Mucosa of rectum (tissue), 2 donors: Measurements from ENCODE around the gene BANP.

Source experiments
- H3K27ac ChIP-seq, 2 donors: one replicate each; pipeline ENCODE4 v1.7.0; 2013; ENCODE audit warnings: inconsistent platforms in 2 of 2, low read depth in 2 of 2, low read length in 2 of 2
- H3K27me3 ChIP-seq, 2 donors: one replicate each; pipeline ENCODE4 v1.7.0; 2013; ENCODE audit warnings: low read length in 2 of 2; ENCODE audit not compliant: control insufficient read depth in 2 of 2, insufficient read depth in 2 of 2
- H3K36me3 ChIP-seq, 2 donors: one replicate each; pipeline ENCODE4 v1.7.0; 2013; ENCODE audit warnings: low read length in 2 of 2; ENCODE audit not compliant: control insufficient read depth in 2 of 2, insufficient read depth in 2 of 2
- H3K4me1 ChIP-seq, 2 donors: one replicate each; pipeline ENCODE4 v1.7.0; 2013; ENCODE audit warnings: low read length in 2 of 2, mild to moderate bottlenecking in 1 of 2; ENCODE audit not compliant: control insufficient read depth in 2 of 2, insufficient read depth in 2 of 2
- H3K4me3 ChIP-seq, 2 donors: one replicate each; pipeline ENCODE4 v1.7.0; 2013; ENCODE audit warnings: low read length in 2 of 2
- H3K9ac ChIP-seq, 2 donors: one replicate each; pipeline ENCODE4 v1.7.0; 2013; ENCODE audit warnings: low read length in 2 of 2, low read depth in 1 of 2, mild to moderate bottlenecking in 1 of 2
- H3K9me3 ChIP-seq, 2 donors: one replicate each; pipeline ENCODE4 v1.7.0; 2013; ENCODE audit warnings: low read length in 2 of 2; ENCODE audit not compliant: control insufficient read depth in 2 of 2
- donor health status: healthy.
- donor health status: Normal muscosa, but diverticular disease.

The BANP gene

GRCh38 chr16:88064889-88065746 lies 113.9 kb downstream of the BANP start:
- H3K27ac ChIP-seq: no peak overlapping the region
- peaks cover 0 to 33% of the 10 kb centered on the region in 2 donors for H3K36me3 ChIP-seq
- H3K9ac ChIP-seq: no peak overlapping the region
- H3K4me1 ChIP-seq: no peaks in the 10 kb centered on the region
- H3K4me3 ChIP-seq: no peak overlapping the region
- H3K9me3 ChIP-seq: no peaks in the 10 kb centered on the region
- H3K27me3 ChIP-seq: no peaks in the 10 kb centered on the region

GRCh38 chr16:88065747-88066142 lies 114.5 kb downstream of the BANP start:
- no peaks in the 10 kb centered on the region for H3K27me3 ChIP-seq
- peaks cover 0 to 29% of the 10 kb centered on the region in 2 donors for H3K36me3 ChIP-seq
- H3K4me1 ChIP-seq: no peaks in the 10 kb centered on the region
- H3K4me3 ChIP-seq: no peak overlapping the region
- H3K9me3 ChIP-seq: no peaks in the 10 kb centered on the region
- H3K27ac ChIP-seq: no peak overlapping the region
- H3K9ac ChIP-seq: no peak overlapping the region

- no peak overlapping the region for H3K9ac ChIP-seq
- H3K27me3 ChIP-seq: no peaks in the 10 kb centered on the region
- no peak overlapping the region for H3K4me3 ChIP-seq
- H3K9me3 ChIP-seq: no peaks in the 10 kb centered on the region
- H3K27ac ChIP-seq: no peak overlapping the region
- no peaks in the 10 kb centered on the region for H3K4me1 ChIP-seq
- H3K36me3 ChIP-seq: peaks cover 0 to 27% of the 10 kb centered on the region in 2 donors
Measured at GRCh38 chr16:88066234-88066633, 115.0 kb downstream of the BANP start.

GRCh38 chr16:88066680-88067529 lies 115.7 kb downstream of the BANP start:
- no peak overlapping the region for H3K9ac ChIP-seq
- H3K36me3 ChIP-seq: peaks cover 0 to 29% of the 10 kb centered on the region in 2 donors
- no peak overlapping the region for H3K4me3 ChIP-seq
- no peaks in the 10 kb centered on the region for H3K9me3 ChIP-seq
- H3K27ac ChIP-seq: no peak overlapping the region
- H3K27me3 ChIP-seq: no peaks in the 10 kb centered on the region
- no peaks in the 10 kb centered on the region for H3K4me1 ChIP-seq

- H3K4me3 ChIP-seq: no peak overlapping the region
- H3K27me3 ChIP-seq: no peaks in the 10 kb centered on the region
- no peak overlapping the region for H3K9ac ChIP-seq
- H3K4me1 ChIP-seq: no peaks in the 10 kb centered on the region
- peaks cover 4 to 27% of the 10 kb centered on the region in 2 donors for H3K36me3 ChIP-seq
- no peak overlapping the region for H3K27ac ChIP-seq
- no peaks in the 10 kb centered on the region for H3K9me3 ChIP-seq
Measured at GRCh38 chr16:88067530-88068411, 116.5 kb downstream of the BANP start.

- peaks cover 4 to 22% of the 10 kb centered on the region in 2 donors for H3K36me3 ChIP-seq
- H3K27ac ChIP-seq: peak overlapping the region in 1 of 2 donors; percentile 35
Measured at GRCh38 chr16:88068476-88069396, 117.5 kb downstream of the BANP start.

GRCh38 chr16:88069397-88070168 lies 118.3 kb downstream of the BANP start:
- Histone ChIP-seq H3K9me3 (no peaks in the 10 kb centered on the region), H3K27ac (peak overlapping the region in 1 of 2 donors; percentile 48), H3K4me1 (no peaks in the 10 kb centered on the region), H3K27me3 (no peaks in the 10 kb centered on the region), H3K36me3 (peaks cover 4 to 21% of the 10 kb centered on the region in 2 donors), H3K9ac (no peak overlapping the region), H3K4me3 (no peak overlapping the region)

More at GRCh38 chr16:88068476-88069396, 117.5 kb downstream of the BANP start:
- H3K9ac ChIP-seq: no peak overlapping the region
- no peak overlapping the region for H3K4me3 ChIP-seq
- no peaks in the 10 kb centered on the region for H3K9me3 ChIP-seq
- no peaks in the 10 kb centered on the region for H3K27me3 ChIP-seq
- H3K4me1 ChIP-seq: no peaks in the 10 kb centered on the region

- H3K36me3 ChIP-seq: peaks cover 4 to 19% of the 10 kb centered on the region in 2 donors
- H3K27ac ChIP-seq: peak overlapping the region in 1 of 2 donors; percentile 48
- no peaks in the 10 kb centered on the region for H3K9me3 ChIP-seq
- H3K4me3 ChIP-seq: no peak overlapping the region
- H3K9ac ChIP-seq: no peak overlapping the region
- no peaks in the 10 kb centered on the region for H3K27me3 ChIP-seq
- H3K4me1 ChIP-seq: no peaks in the 10 kb centered on the region
Measured at GRCh38 chr16:88070341-88070740, 119.1 kb downstream of the BANP start.
